Cerebellar cortex (tissue), 1 donor: Measurements from ENCODE around the gene FGF14.
A peak's percentile ranks its signal among the peaks of the same experiment; 100 is the strongest.

Source experiments
- DNase-seq: peaks from one replicate; pipeline ENCODE4 v3.0.0-alpha.2; 2015; ENCODE audit warnings: low spot score

The FGF14 gene

GRCh38 chr13:101783554-101783953, 618.3 kb downstream of the FGF14 start:
- DNase-seq: no peak

DNA sequence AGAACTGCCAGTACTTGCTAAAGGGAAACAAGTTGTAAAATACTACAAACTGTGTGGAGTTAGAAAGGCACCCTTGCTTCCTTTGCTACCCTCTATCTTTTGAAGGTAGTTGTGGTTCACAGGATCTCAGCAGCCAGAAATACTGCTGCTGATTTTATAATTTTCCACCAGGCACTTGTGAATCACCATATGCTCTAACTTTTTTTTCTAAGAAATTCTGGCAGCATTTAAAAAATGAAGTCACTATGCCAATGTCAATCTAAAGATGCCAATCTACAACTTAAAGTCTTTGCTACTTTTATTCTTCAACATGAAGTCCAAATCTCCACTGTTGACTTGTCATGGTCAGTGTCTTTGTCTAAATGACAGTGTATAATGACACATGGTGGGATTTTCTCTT, 621.6 kb downstream of the FGF14 start:
- DNase-seq: no peak

GRCh38 chr13:101779147-101779546, 622.7 kb downstream of the FGF14 start:
- no peak for DNase-seq

DNA sequence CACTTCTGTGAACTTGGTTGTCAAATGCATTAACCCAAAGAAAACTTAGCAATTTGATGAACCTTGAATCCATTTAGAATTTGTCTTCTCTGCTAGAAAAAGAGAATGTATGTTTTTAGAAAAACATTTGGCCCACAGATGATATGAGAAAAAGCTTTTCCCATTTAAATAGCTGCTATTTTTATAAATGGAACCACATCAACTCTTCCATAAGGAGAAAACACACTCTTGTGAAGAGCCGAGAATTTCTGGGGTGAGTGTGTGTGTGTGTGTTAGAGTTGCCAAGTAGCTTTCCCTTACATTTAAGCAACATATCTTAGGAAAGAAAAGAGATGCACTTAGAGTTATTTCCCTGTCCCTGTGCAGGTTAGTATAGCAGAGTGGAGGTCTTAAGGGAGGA, 626.6 kb downstream of the FGF14 start:
- no peak for DNase-seq

DNA sequence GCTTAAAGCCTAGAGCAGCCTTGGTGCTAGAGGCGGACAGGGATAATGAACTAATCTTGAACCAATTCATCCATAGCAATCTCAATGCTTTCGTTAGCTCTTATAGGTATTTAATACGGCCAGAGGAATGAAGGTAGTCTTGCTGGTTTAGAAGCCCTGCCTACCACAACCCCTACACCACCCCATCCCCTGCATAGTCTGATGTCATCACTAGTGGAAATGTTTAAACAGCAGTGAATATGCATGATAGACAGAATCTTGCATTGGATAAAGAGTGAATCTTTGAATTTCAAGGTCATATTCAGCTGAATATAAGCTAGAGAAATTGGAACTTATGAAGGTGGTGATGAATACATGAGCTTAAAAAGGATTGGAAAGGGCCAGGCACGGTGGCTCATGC, 627.5 kb downstream of the FGF14 start:
- no peak for DNase-seq

- no peak for DNase-seq
These were observed 628.8 kb downstream of the FGF14 start for GRCh38 chr13:101773062-101773461.

DNA sequence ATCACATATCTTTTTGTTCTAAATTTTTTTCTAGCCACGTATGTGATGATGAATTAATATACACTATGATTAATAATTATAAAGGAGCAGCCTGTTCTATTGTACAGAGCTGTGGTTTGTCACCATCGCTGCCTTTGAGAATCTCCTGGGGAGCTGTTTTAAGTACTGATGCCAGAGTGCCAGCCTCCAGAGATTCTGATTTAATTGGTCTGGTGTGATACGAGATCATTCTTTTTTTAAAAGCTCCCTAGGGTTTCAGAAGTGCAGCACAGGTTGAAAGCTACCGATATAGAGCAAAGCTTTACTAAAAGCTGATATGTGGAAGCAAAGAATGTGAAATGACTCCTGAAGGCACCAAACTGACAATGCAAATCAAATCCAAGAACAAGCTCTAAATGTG, 634.7 kb downstream of the FGF14 start:
- no peak for DNase-seq

DNA sequence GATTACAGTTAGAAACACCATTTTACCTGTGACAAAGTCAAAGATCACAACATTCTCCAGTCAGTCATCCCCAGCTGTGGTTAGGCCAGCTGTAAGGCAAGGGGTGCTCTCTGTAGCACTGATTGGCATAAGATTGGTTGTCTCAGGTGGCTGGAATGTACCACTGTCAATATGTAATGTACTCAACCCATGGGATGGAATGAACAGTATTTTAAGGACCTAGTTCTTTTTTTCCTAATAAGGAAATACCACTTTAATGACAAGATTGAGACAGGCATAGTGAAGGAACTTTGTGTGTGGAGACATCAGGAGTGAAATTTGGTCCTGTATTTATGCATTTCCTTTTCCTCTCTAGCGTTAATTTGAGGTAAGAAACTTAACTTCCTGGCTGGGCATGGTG, 638.7 kb downstream of the FGF14 start:
- DNase-seq: no peak

DNA sequence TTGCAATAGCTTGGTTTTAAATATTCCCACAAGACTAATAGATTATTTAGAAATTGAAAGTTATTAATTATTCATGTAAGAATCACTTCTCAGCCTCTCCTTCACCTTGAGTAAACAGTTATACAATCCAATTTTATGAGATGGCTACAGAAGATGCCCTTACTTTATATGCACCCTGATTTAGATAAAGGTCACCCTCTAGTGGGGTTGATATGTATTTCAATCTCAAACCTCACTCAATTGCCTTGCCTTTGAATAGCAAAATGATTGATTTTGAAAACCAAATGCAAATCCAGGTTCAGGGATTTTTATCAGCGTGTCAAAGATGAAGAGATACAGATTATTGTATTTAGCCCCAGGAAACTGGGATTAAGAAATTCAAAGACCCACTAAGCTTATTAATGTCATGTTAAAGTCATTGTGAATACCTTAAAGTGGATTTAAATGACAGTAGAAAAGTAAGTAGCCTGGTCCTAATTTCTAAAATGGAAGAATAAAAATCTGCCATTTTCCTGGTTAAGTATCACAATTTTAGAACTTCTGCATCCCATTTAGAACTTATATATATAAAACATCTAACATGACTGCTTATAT, 644.3 kb downstream of the FGF14 start:
- peak; percentile 49 for DNase-seq

- no peak for DNase-seq
These were observed 646.5 kb downstream of the FGF14 start for GRCh38 chr13:101755228-101755887.

DNA sequence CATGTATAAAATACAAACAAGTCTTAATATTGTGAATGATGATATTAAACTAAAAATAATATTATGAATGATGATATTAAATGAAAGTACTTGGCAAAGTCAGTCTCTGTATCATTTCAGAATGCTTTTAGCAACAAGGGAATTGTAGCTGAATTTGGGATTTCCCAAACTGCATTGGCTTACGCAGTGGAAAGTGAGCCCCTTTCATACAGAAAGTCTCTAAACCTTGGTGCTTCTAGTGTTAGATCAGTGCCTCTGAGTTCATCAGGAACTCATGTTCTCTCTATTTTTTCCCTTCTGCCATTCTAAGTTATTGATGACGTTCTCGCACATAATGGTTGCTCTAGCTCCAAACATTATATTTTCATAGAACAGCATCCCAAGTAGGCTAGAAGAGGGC, 649.4 kb downstream of the FGF14 start:
- no peak for DNase-seq

GRCh38 chr13:101751488-101751887, 650.4 kb downstream of the FGF14 start:
- DNase-seq: no peak

DNA sequence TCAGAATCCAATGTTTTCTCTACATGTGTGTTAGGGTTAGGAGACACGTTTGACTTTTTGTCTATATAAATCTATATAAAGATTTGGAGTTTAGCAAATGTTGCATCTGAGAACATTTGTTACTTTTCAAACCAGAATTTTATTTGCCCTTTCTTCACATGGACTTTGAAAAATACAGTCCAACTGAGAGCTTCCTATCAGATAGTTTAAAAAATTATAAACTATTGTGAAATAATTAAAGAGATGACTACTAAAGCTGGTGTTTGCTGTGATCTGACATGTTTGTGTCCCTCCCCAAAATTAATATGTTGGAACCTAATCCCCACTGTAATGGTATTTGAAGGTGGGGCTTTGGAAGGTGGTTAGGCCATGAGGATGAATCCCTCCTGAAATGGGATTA, 652.3 kb downstream of the FGF14 start:
- no peak for DNase-seq

DNA sequence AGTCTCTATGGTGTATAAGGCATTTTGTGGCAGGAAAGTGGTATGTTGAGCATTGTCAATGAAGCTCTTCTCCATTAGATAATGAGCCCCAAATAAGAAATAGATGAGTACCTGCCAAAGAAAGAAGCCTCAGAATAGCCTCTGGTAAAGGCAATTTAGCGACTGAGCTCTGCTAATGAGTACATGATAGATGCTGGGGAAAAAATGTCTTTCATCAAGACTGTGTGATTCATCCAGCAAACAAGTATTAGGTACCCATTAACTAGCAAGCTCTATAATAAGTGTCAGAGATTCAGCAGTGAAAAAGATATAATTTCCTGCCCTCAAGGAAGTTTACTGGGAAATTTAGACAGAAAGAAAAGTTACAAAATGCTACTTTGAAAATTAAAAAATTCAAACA, 654.8 kb downstream of the FGF14 start:
- DNase-seq: no peak

DNA sequence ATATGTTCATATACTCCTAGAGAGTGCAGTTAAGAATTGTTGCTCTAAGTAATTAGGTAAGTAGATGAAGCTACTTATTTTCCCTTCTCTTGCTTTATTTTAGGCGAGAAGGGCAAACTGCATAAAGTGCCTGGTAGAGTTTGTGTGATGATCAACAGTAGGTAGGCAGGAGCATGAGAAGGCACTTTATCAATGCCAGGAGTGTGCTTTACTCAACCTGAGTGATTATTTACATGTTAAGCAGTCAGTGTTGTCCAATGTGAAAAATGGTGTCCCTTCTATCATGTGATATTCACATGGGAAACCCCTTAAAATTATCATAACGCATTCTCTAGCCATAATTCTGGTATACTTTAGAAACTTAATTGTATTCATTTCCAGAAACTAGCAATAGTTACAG, 655.3 kb downstream of the FGF14 start:
- no peak for DNase-seq

DNA sequence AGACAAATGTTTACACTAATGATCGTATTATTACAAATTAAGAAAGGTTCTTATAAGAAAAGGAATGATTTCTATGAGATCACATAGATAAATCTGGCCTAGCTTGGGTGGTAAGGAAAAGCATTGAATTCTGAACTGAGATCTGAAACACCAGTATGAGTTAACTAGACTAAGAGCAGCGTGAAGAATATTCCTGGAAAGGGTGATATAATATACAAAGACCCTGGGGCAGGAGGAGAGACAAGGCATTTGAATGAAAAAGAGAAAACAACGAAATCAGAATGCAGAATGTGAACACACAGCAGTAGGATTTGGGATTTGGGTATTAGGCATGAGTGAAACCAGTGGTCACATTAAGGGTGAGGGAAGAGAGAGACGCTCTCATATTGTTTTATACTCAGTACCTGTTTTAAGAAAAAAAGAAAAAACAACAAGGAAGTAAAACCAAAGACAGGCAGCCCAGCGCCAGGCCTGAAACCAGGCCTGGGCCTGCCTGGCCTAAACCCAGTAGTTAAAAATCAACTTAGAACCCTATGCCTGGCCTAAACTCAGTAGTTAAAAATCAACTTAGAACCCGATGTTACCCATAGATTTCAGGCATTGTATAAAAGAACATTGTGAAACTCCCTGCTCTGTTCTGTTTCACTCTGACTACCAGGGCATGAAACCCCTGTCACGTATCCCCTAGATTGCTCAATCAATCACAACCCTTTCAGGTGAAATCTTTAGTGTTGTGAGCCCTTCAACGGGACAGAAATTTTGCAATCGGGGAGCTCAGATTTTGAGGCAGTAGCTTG, 662.3 kb downstream of the FGF14 start:
- DNase-seq: no peak

GRCh38 chr13:101738336-101738735, 663.5 kb downstream of the FGF14 start:
- no peak for DNase-seq

- DNase-seq: no peak
These were observed 665.3 kb downstream of the FGF14 start for GRCh38 chr13:101736566-101736965.

DNA sequence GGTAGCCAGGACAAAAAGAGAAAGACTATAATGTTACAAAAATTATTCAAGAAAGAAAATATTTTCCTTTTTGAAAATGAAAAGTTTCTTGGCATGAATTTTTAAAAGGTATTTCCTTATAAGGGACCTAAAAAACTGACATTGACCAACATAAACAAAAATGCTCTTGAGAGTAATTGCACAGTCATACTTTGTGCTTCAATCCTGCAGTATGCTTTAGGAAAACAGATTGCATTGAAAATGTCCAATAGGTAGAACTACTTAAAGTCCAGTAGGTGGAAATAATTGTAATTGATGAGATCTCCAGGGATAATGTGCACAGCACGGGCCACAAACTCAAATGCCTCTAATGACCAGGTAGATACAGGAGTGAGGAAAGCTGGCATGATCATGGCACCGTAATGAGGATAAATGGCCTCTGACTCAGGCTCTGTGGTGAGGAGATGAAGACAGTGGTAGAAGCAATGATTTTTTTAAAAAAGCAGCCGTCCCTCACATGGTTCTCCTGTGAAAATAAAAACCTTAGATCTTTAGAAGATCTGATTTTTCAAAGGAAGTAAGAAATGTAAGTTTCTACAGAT, 671.3 kb downstream of the FGF14 start:
- DNase-seq: no peak

- peak; percentile 52 for DNase-seq
These were observed 673.2 kb downstream of the FGF14 start for GRCh38 chr13:101728615-101729014.

DNA sequence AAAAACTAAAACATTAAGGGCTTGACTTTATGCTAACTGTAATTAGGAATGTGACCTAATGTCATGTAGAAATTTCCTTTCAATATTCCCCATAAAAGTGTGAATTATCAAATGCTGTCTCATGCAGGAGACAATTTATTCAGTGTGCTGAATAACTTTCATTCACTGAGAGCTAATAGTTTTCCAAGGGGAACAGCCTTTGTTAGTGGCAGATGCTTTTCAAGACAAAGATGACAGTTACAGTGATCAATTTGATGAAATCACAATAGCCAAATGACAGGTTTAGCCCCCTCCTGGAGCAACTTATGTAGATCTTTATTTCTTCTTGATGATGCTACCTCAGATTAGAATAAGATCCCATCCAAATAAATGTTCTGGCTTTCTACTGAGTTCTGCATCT, 673.8 kb downstream of the FGF14 start:
- DNase-seq: no peak

- no peak for DNase-seq
These were observed 674.7 kb downstream of the FGF14 start for GRCh38 chr13:101727118-101727517.

DNA sequence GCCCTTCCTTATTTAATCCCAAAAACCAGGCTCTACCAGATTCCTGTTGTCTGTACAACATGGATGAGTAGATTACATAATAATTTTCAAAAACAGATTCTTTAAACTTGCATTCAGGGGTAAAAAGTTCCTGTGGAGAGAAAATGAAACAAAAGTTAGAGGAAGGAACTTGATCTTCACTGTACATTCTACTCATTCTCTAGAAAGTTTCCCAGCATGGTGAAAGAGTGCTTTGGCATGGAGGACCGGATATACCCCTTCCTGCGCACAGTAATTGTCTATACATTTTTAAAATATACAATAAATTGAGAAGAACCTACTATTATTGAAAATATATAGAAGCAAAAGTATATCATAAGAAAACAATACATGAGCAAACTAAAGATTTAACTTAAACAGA, 675.2 kb downstream of the FGF14 start:
- DNase-seq: no peak
